OCI-M2 (cell line): ENCODE results near the gene GRWD1.

Experiments
- DNase-seq: peaks from one replicate; lab custom pipeline; 2025; ENCODE audit not compliant: unreplicated experiment; lab: John Stamatoyannopoulos, UW

GRWD1 gene

DNA sequence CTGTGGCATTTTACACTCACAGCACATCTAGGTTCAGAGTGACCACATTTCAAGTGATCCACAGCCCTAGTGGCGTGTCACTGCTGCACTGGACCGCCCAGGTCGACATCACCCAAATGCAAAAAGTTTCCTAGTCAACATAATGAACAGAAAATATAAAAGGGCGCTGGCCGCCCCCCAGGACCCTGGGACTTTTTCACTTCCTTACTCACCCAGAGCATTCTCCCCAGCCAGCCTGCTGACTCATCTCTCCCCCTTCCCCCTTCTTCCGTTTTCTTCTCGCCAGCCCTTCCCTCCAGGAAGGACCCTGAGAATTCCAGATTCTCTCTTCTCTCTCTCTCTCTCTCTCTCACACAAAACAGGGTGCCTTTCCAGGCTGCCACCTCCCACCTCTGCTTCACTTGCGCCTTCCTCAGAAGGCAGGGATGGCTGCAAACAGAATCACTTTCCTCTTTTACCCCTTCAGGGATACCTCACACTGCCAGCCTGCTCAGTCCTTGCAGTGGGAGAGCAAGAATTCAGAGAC is 21.0 kb upstream of the GRWD1 start:
- DNase-seq = no peak

GRCh38 chr19:48428670-48429069 is 17.1 kb upstream of the GRWD1 start:
- no peak for DNase-seq

- no peak for DNase-seq
These were observed 12.4 kb upstream of the GRWD1 start for GRCh38 chr19:48433337-48433736.

- DNase-seq = no peak
These were observed 9.2 kb upstream of the GRWD1 start for GRCh38 chr19:48436586-48436985.

GRCh38 chr19:48441360-48442050 is 4.3 kb upstream of the GRWD1 start:
- no peak for DNase-seq

- DNase-seq = no peak
These were observed 3.4 kb upstream of the GRWD1 start for GRCh38 chr19:48442116-48443035.

GRCh38 chr19:48443256-48443655 is 2.5 kb upstream of the GRWD1 start:
- DNase-seq = no peak

DNA sequence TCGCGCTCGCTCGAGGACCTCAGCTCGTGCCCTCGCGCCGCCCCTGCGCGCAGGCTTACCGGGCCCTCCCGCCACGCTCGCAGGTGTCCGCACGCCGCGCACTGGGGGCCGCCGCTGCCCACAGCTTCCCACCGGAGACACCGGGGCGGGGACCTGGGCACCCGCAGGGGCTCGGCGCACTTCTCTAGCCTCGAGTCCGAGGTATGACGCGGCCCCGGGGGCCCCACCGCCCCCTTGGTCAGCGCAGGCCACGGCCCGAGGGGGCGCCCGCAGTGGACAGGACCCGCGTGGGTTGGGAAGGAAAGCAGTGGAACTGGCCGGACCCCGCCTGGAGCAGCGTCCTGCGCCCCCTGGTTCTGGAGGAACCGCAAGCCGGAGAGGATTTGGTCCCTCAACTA is 2.1 kb upstream of the GRWD1 start:
- no peak for DNase-seq

GRCh38 chr19:48444129-48444935 is 1.5 kb upstream of the GRWD1 start:
- DNase-seq = no peak

DNA sequence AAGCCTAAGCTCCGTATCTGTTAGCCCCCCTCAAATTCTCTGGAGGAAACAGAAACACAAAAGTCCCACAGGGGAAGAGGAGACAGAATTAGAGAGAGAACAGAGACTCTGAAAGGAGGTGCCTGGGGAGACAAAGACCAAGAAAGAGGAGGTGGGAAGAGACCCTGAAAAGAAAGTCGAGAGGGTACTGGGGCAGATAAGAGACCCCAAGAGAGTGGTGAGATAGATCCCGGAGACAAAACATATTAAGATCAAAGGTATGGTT is 915 bp upstream of the GRWD1 start:
- DNase-seq = no peak

DNA sequence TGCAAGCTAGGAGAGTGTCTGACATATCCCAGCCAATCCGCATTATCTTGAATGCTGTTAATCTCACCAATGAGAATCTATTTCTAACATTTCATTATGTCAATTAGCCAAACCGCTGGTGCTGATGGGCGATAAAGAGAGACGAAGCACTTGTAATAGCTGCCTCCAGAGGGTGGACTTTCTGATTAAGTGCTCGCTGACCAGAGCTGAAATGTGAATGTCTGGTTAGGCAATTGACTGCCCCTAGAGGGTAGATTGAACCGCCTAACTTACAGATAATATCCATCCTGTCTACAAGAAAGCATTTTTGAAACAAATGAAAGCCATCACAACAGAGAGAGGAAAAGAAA is 552 bp upstream of the GRWD1 start:
- peak; percentile 96 for DNase-seq

DNA sequence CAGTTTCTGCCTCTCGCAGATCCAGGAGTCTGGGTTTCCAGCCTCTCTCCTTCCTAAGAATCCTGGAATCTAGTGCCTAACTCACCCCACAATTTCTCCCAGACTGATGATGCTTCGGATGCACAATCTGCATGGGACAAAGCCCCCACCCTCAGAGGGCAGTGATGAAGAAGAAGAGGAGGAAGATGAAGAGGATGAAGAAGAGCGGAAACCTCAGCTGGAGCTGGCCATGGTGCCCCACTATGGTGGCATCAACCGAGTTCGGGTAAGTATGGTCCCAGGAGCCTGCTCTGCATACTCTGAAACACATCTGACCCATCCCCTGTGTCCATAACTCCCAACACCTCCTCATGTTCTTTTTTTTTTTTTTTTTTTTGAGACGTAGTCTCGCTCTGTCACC is 796 bp downstream of the GRWD1 start:
- DNase-seq = no peak

GRCh38 chr19:48448563-48448962 is 2.8 kb downstream of the GRWD1 start:
- no peak for DNase-seq

DNA sequence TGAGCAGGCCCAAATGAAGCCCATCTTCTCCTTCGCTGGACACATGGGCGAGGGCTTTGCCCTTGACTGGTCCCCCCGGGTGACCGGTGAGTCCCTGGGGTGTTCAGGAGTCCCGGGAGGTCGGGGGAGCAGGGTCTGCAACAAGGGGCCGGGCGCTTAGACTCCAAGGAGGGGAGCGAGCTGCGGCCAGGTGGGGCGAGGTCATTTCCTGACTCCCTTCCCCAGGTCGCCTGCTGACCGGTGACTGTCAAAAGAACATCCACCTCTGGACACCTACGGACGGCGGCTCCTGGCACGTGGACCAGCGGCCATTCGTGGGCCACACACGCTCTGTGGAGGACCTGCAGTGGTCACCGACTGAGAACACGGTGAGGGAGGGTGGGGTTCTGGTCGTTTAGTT is 4.7 kb downstream of the GRWD1 start:
- no peak for DNase-seq

- no peak for DNase-seq
These were observed 5.1 kb downstream of the GRWD1 start for GRCh38 chr19:48450863-48451262.

DNA sequence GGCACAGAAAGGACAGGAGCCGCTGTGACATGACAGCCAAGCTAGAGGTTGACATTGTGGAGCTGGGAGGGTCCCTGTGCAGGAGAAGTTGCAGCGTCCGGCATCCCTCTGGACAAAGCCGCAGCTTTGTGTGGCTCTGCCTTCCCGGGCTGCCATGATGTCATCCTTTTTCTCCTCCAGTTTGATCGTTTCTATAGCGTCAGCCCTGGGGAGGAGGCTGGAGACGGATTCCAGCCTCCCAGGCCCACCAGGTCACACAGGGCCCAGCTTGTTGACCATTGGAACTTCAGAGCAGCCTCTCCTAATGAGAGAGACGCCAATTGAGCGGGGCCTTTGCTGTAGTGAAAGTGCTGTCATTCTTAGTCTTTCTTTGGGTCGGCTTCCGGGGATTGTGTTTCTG is 5.8 kb downstream of the GRWD1 start:
- no peak for DNase-seq

DNA sequence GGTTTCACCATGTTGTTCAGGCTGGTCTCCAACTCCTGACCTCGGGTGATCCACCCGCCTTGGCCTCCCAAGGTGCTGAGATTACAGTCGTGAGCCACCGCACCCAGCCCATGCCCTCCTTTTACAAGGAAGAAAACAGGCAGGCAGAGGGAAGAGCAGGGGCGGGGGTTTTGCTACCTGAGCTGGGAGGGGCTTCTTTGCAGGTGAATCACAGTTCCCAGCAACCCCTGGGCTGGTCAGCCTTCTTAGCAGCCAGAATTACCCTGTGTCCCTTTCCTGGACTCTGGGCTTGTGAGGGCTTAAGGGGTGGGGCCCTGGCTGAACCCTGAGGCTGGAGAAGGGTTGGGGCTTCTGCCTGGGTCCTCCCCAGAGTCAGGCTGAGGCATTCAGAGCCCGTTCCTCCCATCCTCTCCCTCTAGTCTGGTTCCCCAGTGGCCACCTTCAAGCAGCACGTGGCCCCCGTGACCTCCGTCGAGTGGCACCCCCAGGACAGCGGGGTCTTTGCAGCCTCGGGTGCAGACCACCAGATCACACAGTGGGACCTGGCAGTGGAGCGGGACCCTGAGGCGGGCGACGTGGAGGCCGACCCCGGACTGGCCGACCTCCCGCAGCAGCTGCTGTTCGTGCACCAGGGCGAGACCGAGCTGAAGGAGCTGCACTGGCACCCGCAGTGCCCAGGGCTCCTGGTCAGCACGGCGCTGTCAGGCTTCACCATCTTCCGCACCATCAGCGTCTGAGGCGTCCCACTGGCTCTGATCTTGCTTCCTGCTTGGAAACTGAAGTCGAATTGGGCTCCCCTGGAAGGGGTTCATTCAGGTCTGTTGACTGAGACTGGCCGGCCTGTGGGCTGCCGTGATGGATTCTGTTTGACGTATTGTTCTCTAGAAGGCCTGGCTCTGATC is 6.8 kb downstream of the GRWD1 start:
- DNase-seq = no peak

DNA sequence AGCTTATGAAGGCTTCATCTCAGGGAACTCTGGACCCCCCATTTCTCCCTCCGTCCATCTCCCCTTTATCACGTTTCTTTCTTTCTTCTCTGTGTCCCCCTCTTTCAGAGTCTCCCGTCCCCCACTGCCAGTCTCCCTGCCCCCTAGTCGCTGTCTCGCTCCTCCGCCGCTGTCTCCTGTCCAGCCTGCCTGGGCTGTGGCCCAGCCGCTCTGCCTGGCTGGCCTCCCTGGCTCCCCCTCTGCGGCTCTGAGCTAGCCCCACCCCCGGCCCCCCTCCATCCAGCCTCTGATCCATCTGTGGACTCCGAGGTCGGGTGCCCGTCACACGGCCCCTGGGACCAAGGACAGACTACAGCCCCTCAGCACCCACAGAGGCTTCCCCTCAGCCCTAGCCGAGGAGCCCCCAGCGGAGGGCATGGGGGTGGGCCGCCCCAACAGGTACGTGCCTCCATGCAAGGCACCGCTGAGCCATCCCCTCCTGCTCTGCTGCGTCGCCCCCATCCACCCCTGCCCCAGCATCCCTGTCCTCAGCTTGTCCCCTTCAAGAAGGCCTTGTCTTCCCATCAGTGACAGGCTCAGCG is 8.5 kb downstream of the GRWD1 start:
- no peak for DNase-seq

DNA sequence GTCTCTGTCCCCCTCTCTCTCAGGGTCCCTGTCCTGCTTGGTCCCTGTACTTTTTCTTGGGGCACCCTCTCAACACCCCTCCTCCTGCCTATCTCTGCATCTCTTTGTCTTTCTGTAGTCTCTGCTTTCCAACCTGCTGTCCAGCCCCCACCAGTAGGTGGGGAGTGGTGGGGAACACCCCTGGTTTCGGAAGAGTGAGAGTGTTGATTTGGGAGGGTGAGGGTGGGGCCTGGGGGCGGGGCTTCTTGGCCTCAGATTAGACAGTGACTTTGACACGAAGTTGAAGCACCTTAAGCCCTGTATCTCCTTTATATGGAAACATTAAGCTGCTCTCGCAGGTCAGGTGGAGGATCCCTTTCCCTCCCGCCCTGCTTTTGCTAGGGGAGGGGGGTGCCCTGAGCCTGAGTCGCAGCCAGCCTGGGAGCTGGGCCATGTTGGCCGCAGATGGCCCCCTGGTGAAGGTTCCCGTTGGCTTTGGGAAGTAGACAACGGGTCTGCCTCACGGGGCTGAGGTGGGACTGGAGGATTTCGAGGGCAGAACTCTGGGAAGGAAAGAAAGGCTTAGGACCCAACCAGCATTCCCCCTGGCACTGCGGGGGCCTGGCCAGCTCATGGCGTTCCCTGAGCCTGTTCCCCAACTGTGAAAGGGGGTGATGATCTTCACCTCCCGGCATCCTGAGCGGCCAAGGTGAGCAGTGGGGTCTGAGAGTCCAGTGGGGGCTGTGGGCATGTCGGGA is 9.6 kb downstream of the GRWD1 start, which contains the start of gene KCNJ14:
KCNJ14 (plus strand) TSS at position 404 of the 737 bp plus-strand sequence. CDS start 6,151 bp downstream, outside the sequence.
- DNase-seq = no peak
